Fibroblast of lung (primary cell): ENCODE measurements around the gene RCAN1. TPM values are rescaled to one million over a fixed set of nuclear protein-coding genes. Genes with fewer than 3 reads are reported as not detected.

Experiments used
- DNase-seq, 2 donors: peaks; one replicate each; pipeline versions ENCODE4 v3.0.0 to v3.0.0-alpha.2; 2010; ENCODE audit warnings: low read depth in 2 of 2
- H2AFZ ChIP-seq: 2 replicates; pipeline ENCODE4 v1.5.1; 2012; ENCODE audit warnings: low read length, control low read depth, inconsistent platforms
- H3K27ac ChIP-seq: 2 replicates; pipeline ENCODE4 v1.5.1; 2011; ENCODE audit warnings: low read length, control low read depth; ENCODE audit not compliant: insufficient read depth
- H3K27me3 ChIP-seq: 2 replicates; pipeline ENCODE4 v1.5.1; 2011; ENCODE audit warnings: mild to moderate bottlenecking, low read length; ENCODE audit not compliant: control insufficient read depth, insufficient read depth
- H3K36me3 ChIP-seq: 2 replicates; pipeline ENCODE4 v1.5.1; 2011; ENCODE audit warnings: low read length; ENCODE audit not compliant: control insufficient read depth, insufficient read depth
- H3K4me1 ChIP-seq: 2 replicates; pipeline ENCODE4 v1.5.1; 2011; ENCODE audit warnings: low read length; ENCODE audit not compliant: control insufficient read depth, insufficient read depth; ENCODE audit errors: extremely low read depth
- H3K4me2 ChIP-seq: 2 replicates; pipeline ENCODE4 v1.5.1; 2011; ENCODE audit warnings: low read length, control low read depth; ENCODE audit not compliant: insufficient read depth; ENCODE audit errors: extremely low read depth
- H3K4me3 ChIP-seq, 4 experiments: fragments of 200-600 bp in 1 of 4; sonication (generic) in 1 of 4; replicated peaks in 1 of 4; 2 replicates each; pipeline ENCODE4 v1.5.1; 2011 to 2016; ENCODE audit warnings: low read length in 4 of 4, low read depth in 3 of 4, mild to moderate bottlenecking in 3 of 4, control low read depth in 2 of 4, inconsistent platforms in 1 of 4, mixed read lengths in 1 of 4; ENCODE audit not compliant: insufficient read depth in 1 of 4; ENCODE audit errors: control extremely low read depth in 1 of 4
- H3K79me2 ChIP-seq: 2 replicates; pipeline ENCODE4 v1.5.1; 2012; ENCODE audit warnings: mild to moderate bottlenecking, low read length, inconsistent platforms; ENCODE audit not compliant: control insufficient read depth, insufficient read depth
- H3K9ac ChIP-seq: 2 replicates; pipeline ENCODE4 v1.5.1; 2011; ENCODE audit warnings: mild to moderate bottlenecking, low read length, control low read depth; ENCODE audit not compliant: insufficient read depth
- H3K9me3 ChIP-seq: 2 replicates; pipeline ENCODE4 v1.5.1; 2012; ENCODE audit warnings: low read depth, low read length; ENCODE audit not compliant: control insufficient read depth, insufficient read depth
- H4K20me1 ChIP-seq: 2 replicates; pipeline ENCODE4 v1.5.1; 2011; ENCODE audit warnings: low read length; ENCODE audit not compliant: control insufficient read depth, insufficient read depth; ENCODE audit errors: extremely low read depth
- CTCF ChIP-seq, 2 donors: IDR thresholded peaks in 1 of 2; conservative IDR thresholded peaks in 1 of 2; 1 replicate in 1 of 2; 2 replicates in 1 of 2; pipeline ENCODE4 v1.5.1; 2011 to 2012; ENCODE audit warnings: low read length in 2 of 2, control low read depth in 1 of 2, inconsistent platforms in 1 of 2, low read depth in 1 of 2, mild to moderate bottlenecking in 1 of 2
- EZH2 ChIP-seq: IDR thresholded peaks from 2 replicates; pipeline ENCODE4 v1.5.1; 2012; ENCODE audit warnings: low read length, control low read depth, mild to moderate bottlenecking; ENCODE audit errors: missing control alignments
- polyA plus RNA-seq, 2 donors: library from polyadenylated mRNA; depleted of rRNA in 1 of 2; stranded (reverse) in 1 of 2; unstranded in 1 of 2; fragments of >200 nt; gene quantifications; 2 replicates each; pipeline ENCODE4 v1.2.1, GENCODE V29; 2011 to 2012; ENCODE audit warnings: missing spikeins in 1 of 2
- total RNA-seq: library from RNA; depleted of rRNA; stranded (reverse); fragments of >200 nt; gene quantifications from 2 replicates; pipeline ENCODE4 v1.2.1, GENCODE V29; 2014

RCAN1 gene
- total and polyA plus RNA-seq, 2 donors (not counting 1 experiment from before 2014, with no cell fraction given) = 94.8 to 259 TPM

- H4K20me1 ChIP-seq = no peaks in the 10 kb centered on the region
- no peaks in the 10 kb centered on the region for H3K36me3 ChIP-seq
- H3K9me3 ChIP-seq = no peaks in the 10 kb centered on the region
- H3K4me2 ChIP-seq = no peak overlapping the region
- H3K9ac ChIP-seq = no peak overlapping the region
- peaks cover 6% of the 10 kb centered on the region for H3K27me3 ChIP-seq
- H3K27ac ChIP-seq = no peak overlapping the region
- H3K4me3 ChIP-seq = no peak overlapping the region
- H3K79me2 ChIP-seq = no peaks in the 10 kb centered on the region
- no peak for TF ChIP-seq EZH2
- TF ChIP-seq CTCF (conservative IDR thresholded peaks at IDR 0.05 in 1 of 2, IDR thresholded peaks at IDR 0.05 in 1 of 2; ENCODE audit: low read depth in 1 of 2, low read length in 2 of 2) = no peak
- DNase-seq = no peak
- H3K4me1 ChIP-seq = no peaks in the 10 kb centered on the region
- H2AFZ ChIP-seq = no peak overlapping the region
Measured at GRCh38 chr21:34625030-34625593, 10.2 kb upstream of the RCAN1 start.

GRCh38 chr21:34623516-34623915, 8.6 kb upstream of the RCAN1 start:
- Histone ChIP-seq H2AFZ (no peak overlapping the region), H4K20me1 (no peaks in the 10 kb centered on the region), H3K36me3 (no peaks in the 10 kb centered on the region), H3K9ac (no peak overlapping the region), H3K4me2 (no peak overlapping the region), H3K27ac (no peak overlapping the region), H3K27me3 (peaks cover 9% of the 10 kb centered on the region), H3K9me3 (no peaks in the 10 kb centered on the region), H3K4me3 (no peak overlapping the region), H3K79me2 (no peaks in the 10 kb centered on the region), H3K4me1 (no peaks in the 10 kb centered on the region)
- TF ChIP-seq EZH2 (no peak), CTCF (conservative IDR thresholded peaks at IDR 0.05 in 1 of 2, IDR thresholded peaks at IDR 0.05 in 1 of 2; ENCODE audit: low read depth in 1 of 2, low read length in 2 of 2) (no peak)
- DNase-seq = no peak

GRCh38 chr21:34621434-34622350, 6.8 kb upstream of the RCAN1 start:
- Histone ChIP-seq H3K27ac (no peak overlapping the region), H3K27me3 (peaks cover 9% of the 10 kb centered on the region), H3K79me2 (no peaks in the 10 kb centered on the region), H3K9me3 (no peaks in the 10 kb centered on the region), H4K20me1 (no peaks in the 10 kb centered on the region), H3K4me2 (no peak overlapping the region), H3K9ac (no peak overlapping the region), H3K4me1 (no peaks in the 10 kb centered on the region), H2AFZ (no peak overlapping the region), H3K36me3 (no peaks in the 10 kb centered on the region), H3K4me3 (no peak overlapping the region)
- no peak for DNase-seq
- TF ChIP-seq CTCF (conservative IDR thresholded peaks at IDR 0.05 in 1 of 2, IDR thresholded peaks at IDR 0.05 in 1 of 2; ENCODE audit: low read depth in 1 of 2, low read length in 2 of 2) = no peak
- TF ChIP-seq EZH2 = no peak
